Naive thymus-derived CD4-positive, alpha-beta T cell (primary cell): ENCODE results near the gene NTF3. TPM values are rescaled to one million over a fixed set of nuclear protein-coding genes. Genes with fewer than 3 reads are reported as not detected.

Experiments used
- ATAC-seq: fragments of 150-1000 bp; cut with Tn5 transposase; 2 replicates; pipeline ENCODE4 v1.10.0; 2021; ENCODE audit warnings: mild to moderate bottlenecking, moderate library complexity
- CTCF ChIA-PET: fragments of 350-600 bp; sonication (Branson Sonifier 250); formaldehyde crosslinking; loops from one replicate; lab custom pipeline; 2021; ENCODE audit warnings: antibody characterized with exemption; lab: Charles Lee
- POLR2A ChIA-PET: fragments of 350-600 bp; sonication (Branson Sonifier 250); formaldehyde crosslinking; loops from one replicate; lab custom pipeline; 2021; ENCODE audit warnings: antibody characterized with exemption, inconsistent platforms; lab: Charles Lee
- DNase-seq, 9 donors: peaks; one replicate each; pipeline versions ENCODE4 v3.0.0 to v3.0.0-alpha.2; 2020 to 2022; ENCODE audit warnings: mixed read lengths in 1 of 9
- H3K27ac ChIP-seq: one replicate; pipeline ENCODE4 v1.7.0; 2013; ENCODE audit warnings: mild to moderate bottlenecking, low read depth, low read length, moderate library complexity
- H3K27me3 ChIP-seq, 2 donors: one replicate each; pipeline ENCODE4 v1.7.0; 2013; ENCODE audit warnings: low read length in 2 of 2, mild to moderate bottlenecking in 2 of 2, moderate library complexity in 2 of 2; ENCODE audit not compliant: control insufficient read depth in 2 of 2, insufficient read depth in 2 of 2
- H3K36me3 ChIP-seq, 3 experiments: 1 replicate in 2 of 3; 2 replicates in 1 of 3; pipeline ENCODE4 v1.7.0; 2013; ENCODE audit warnings: low read length in 3 of 3, mild to moderate bottlenecking in 3 of 3, moderate library complexity in 1 of 3; ENCODE audit not compliant: insufficient read depth in 3 of 3, control insufficient read depth in 2 of 3
- H3K4me1 ChIP-seq, 2 donors: one replicate each; pipeline ENCODE4 v1.7.0; 2013; ENCODE audit warnings: low read length in 2 of 2, mild to moderate bottlenecking in 2 of 2, moderate library complexity in 1 of 2; ENCODE audit not compliant: control insufficient read depth in 2 of 2, insufficient read depth in 2 of 2
- H3K4me3 ChIP-seq: 2 replicates; pipeline ENCODE4 v1.7.0; 2013; ENCODE audit warnings: mild to moderate bottlenecking, low read length
- H3K9me3 ChIP-seq, 3 experiments: 1 replicate in 2 of 3; 2 replicates in 1 of 3; pipeline ENCODE4 v1.7.0; 2013; ENCODE audit warnings: low read length in 3 of 3; ENCODE audit not compliant: control insufficient read depth in 2 of 3
- H3K27ac Mint-ChIP-seq, 9 donors: one replicate each; pipeline ENCODE4 v1.8.0; 2020 to 2022; ENCODE audit warnings: mixed read lengths in 9 of 9, mild to moderate bottlenecking in 8 of 9, moderate library complexity in 5 of 9, inconsistent platforms in 2 of 9
- H3K27me3 Mint-ChIP-seq, 5 donors: one replicate each; pipeline ENCODE4 v1.8.0; 2021 to 2022; ENCODE audit warnings: mixed read lengths in 5 of 5, mild to moderate bottlenecking in 1 of 5
- H3K36me3 Mint-ChIP-seq, 5 donors: one replicate each; pipeline ENCODE4 v1.8.0; 2020 to 2022; ENCODE audit warnings: mixed read lengths in 5 of 5, mild to moderate bottlenecking in 3 of 5, inconsistent platforms in 1 of 5
- H3K4me1 Mint-ChIP-seq, 7 donors: one replicate each; pipeline ENCODE4 v1.8.0; 2020 to 2022; ENCODE audit warnings: mixed read lengths in 7 of 7, mild to moderate bottlenecking in 3 of 7, inconsistent platforms in 1 of 7
- H3K4me3 Mint-ChIP-seq, 10 donors: one replicate each; pipeline ENCODE4 v1.8.0; 2020 to 2022; ENCODE audit warnings: mild to moderate bottlenecking in 10 of 10, mixed read lengths in 10 of 10, moderate library complexity in 6 of 10, inconsistent platforms in 2 of 10
- H3K9me3 Mint-ChIP-seq, 11 donors: one replicate each; pipeline ENCODE4 v1.8.0; 2020 to 2022; ENCODE audit warnings: mixed read lengths in 11 of 11, mild to moderate bottlenecking in 4 of 11, inconsistent platforms in 1 of 11, moderate library complexity in 1 of 11
- intact Hi-C, 2 donors: fragments of 100-400 bp; cut with micrococcal nuclease; formaldehyde crosslinking; loops; one replicate each; pipeline ENCODE4 v1.15.1; 2023
- polyA plus RNA-seq, 2 donors: library from polyadenylated mRNA; unstranded; fragments of 300-500 nt; fragmentation: Illumina TruSeq; gene quantifications; one replicate each; pipeline ENCODE4 v1.2.3, GENCODE V29; 2021
- total RNA-seq, 6 experiments: library from RNA in 5 of 6; stranded (reverse) in 5 of 6; gene quantifications; 1 replicate in 5 of 6; 2 replicates in 1 of 6; pipeline ENCODE4 v1.2.3 and lab custom pipeline; 2021 to 2026

The NTF3 gene
- total and polyA plus RNA-seq, 7 experiments from 2014 or later: not detected

GRCh38 chr12:5447320-5447719 is 15.4 kb downstream of the NTF3 start:
- CTCF ChIA-PET: no interaction called here
- no peaks in the 10 kb centered on the region for H3K4me1 ChIP-seq
- Mint-ChIP-seq H3K9me3 (peaks cover 0 to 4% (median 0%) of the 10 kb centered on the region in 11 donors), H3K4me3 (no peak overlapping the region), H3K27ac (no peak overlapping the region), H3K36me3 (no peaks in the 10 kb centered on the region), H3K27me3 (peaks cover 7 to 19% (median 14%) of the 10 kb centered on the region in 5 donors), H3K4me1 (no peaks in the 10 kb centered on the region)
- no peak for DNase-seq
- intact Hi-C loops: no loop called here
- POLR2A ChIA-PET: no interaction called here
- no peaks in the 10 kb centered on the region for H3K27me3 ChIP-seq
- H3K9me3 ChIP-seq: no peaks in the 10 kb centered on the region
- H3K4me3 ChIP-seq: no peak overlapping the region
- no peaks in the 10 kb centered on the region for H3K36me3 ChIP-seq
- ATAC-seq: no peak
- no peak overlapping the region for H3K27ac ChIP-seq

DNA sequence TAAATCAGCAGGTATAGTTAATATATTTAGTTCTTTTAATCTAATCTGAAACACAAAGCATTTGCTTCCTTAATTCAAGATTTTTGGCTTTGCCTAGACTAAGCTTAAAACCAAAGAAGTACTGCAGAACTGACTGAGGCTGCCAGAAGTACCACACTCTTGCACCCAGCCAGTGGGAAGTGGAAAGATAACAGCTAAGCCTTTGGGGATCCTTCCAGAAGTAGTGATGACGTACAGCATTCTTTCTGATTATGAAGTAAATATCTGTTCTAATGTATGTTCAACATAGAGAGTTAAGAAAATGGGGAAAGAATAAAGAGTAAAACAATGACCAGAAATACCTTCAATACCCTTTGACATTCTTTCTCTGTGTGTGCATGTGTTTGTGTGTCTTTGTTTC is 19.3 kb downstream of the NTF3 start:
- Histone ChIP-seq H3K27ac (no peak overlapping the region), H3K4me3 (no peak overlapping the region), H3K4me1 (no peaks in the 10 kb centered on the region), H3K36me3 (no peaks in the 10 kb centered on the region), H3K27me3 (no peaks in the 10 kb centered on the region), H3K9me3 (no peaks in the 10 kb centered on the region)
- H3K4me3 Mint-ChIP-seq: no peak overlapping the region
- peaks cover 7 to 15% (median 14%) of the 10 kb centered on the region in 5 donors for H3K27me3 Mint-ChIP-seq
- CTCF ChIA-PET: no interaction called here
- ATAC-seq (no peak), DNase-seq (no peak)
- H3K27ac Mint-ChIP-seq: no peak overlapping the region
- intact Hi-C loops: no loop called here
- POLR2A ChIA-PET: no interaction called here
- H3K36me3 Mint-ChIP-seq: no peaks in the 10 kb centered on the region
- H3K9me3 Mint-ChIP-seq: peaks cover 0 to 6% (median 0%) of the 10 kb centered on the region in 11 donors
- H3K4me1 Mint-ChIP-seq: no peaks in the 10 kb centered on the region

DNA sequence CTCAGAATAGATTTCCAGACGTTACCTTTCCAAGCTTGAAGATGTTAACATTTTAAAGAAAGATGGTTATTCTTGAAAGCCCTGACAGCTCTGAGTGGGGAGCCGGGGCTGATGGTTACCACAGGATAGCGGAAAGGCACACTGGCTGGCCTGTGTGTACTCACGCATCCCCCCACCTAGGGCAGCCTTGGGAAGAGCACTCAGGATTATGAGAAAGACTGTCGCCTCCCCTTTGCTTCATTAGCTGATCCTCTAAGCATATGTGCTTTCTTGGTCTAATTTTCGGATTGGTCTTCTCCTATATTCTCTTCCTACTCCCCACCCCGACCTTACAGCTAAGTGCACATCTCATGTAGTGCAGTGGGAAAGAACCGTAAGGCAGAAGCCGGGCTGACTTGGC is 20.7 kb downstream of the NTF3 start:
- intact Hi-C loops: no loop called here
- Histone ChIP-seq H3K27me3 (no peaks in the 10 kb centered on the region), H3K4me1 (no peaks in the 10 kb centered on the region), H3K36me3 (no peaks in the 10 kb centered on the region), H3K27ac (no peak overlapping the region), H3K9me3 (no peaks in the 10 kb centered on the region), H3K4me3 (no peak overlapping the region)
- peaks cover 0 to 4% (median 0%) of the 10 kb centered on the region in 11 donors for H3K9me3 Mint-ChIP-seq
- peaks cover 3 to 10% (median 10%) of the 10 kb centered on the region in 7 donors for H3K4me1 Mint-ChIP-seq
- no peaks in the 10 kb centered on the region for H3K36me3 Mint-ChIP-seq
- H3K27ac Mint-ChIP-seq: no peak overlapping the region
- ATAC-seq (no peak), DNase-seq (no peak)
- ChIA-PET CTCF (no interaction called here), POLR2A (no interaction called here)
- no peak overlapping the region for H3K4me3 Mint-ChIP-seq
- peaks cover 7 to 15% (median 13%) of the 10 kb centered on the region in 5 donors for H3K27me3 Mint-ChIP-seq

- Mint-ChIP-seq H3K27me3 (peaks cover 7 to 15% (median 14%) of the 10 kb centered on the region in 5 donors), H3K9me3 (peaks cover 0 to 4% (median 0%) of the 10 kb centered on the region in 11 donors), H3K4me1 (peaks cover 3 to 17% (median 12%) of the 10 kb centered on the region in 7 donors), H3K27ac (no peak overlapping the region), H3K4me3 (no peak overlapping the region), H3K36me3 (no peaks in the 10 kb centered on the region)
- no peak overlapping the region for H3K27ac ChIP-seq
- H3K27me3 ChIP-seq: no peaks in the 10 kb centered on the region
- intact Hi-C loops: no loop called here
- H3K4me3 ChIP-seq: no peak overlapping the region
- ChIA-PET POLR2A (no interaction called here), CTCF (no interaction called here)
- no peaks in the 10 kb centered on the region for H3K36me3 ChIP-seq
- no peak for DNase-seq
- H3K9me3 ChIP-seq: no peaks in the 10 kb centered on the region
- H3K4me1 ChIP-seq: no peaks in the 10 kb centered on the region
- no peak for ATAC-seq
Observed at GRCh38 chr12:5453466-5453865, 21.6 kb downstream of the NTF3 start.

- H3K27ac Mint-ChIP-seq: no peak overlapping the region
- intact Hi-C loops: no loop called here
- peaks cover 3 to 15% (median 14%) of the 10 kb centered on the region in 5 donors for H3K27me3 Mint-ChIP-seq
- no peak overlapping the region for H3K4me3 Mint-ChIP-seq
- Histone ChIP-seq H3K9me3 (no peaks in the 10 kb centered on the region), H3K4me1 (no peaks in the 10 kb centered on the region), H3K4me3 (no peak overlapping the region), H3K27ac (no peak overlapping the region), H3K27me3 (no peaks in the 10 kb centered on the region), H3K36me3 (no peaks in the 10 kb centered on the region)
- H3K9me3 Mint-ChIP-seq: peaks cover 0 to 4% (median 0%) of the 10 kb centered on the region in 11 donors
- CTCF ChIA-PET: no interaction called here
- H3K36me3 Mint-ChIP-seq: no peaks in the 10 kb centered on the region
- POLR2A ChIA-PET: no interaction called here
- DNase-seq (no peak), ATAC-seq (no peak)
- peaks cover 5 to 17% (median 12%) of the 10 kb centered on the region in 7 donors for H3K4me1 Mint-ChIP-seq
Observed at GRCh38 chr12:5455045-5455444, 23.1 kb downstream of the NTF3 start.

DNA sequence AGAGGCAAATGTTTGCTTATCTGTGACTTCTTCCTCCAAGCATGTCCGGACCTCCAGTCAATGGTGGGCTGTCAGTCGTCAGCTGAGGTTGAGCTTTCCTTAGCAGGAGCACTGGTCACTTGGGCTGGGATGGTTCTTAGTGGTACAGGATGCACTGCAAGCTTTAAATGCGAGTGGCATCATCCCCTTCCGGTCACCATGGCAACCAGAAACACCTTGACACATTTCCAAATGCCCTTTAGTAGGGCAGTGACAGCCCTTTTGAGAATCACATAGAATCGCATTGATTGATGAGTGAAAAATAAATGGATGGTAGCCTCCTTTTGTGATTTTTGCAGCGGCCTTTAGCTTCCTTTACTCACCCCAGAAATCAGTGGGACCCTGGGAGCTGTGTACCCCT is 24.1 kb downstream of the NTF3 start:
- Histone ChIP-seq H3K4me3 (no peak overlapping the region), H3K27ac (no peak overlapping the region), H3K36me3 (no peaks in the 10 kb centered on the region), H3K9me3 (no peaks in the 10 kb centered on the region), H3K27me3 (no peaks in the 10 kb centered on the region), H3K4me1 (no peaks in the 10 kb centered on the region)
- H3K9me3 Mint-ChIP-seq: peaks cover 0 to 3% (median 0%) of the 10 kb centered on the region in 11 donors
- no peak overlapping the region for H3K27ac Mint-ChIP-seq
- H3K4me3 Mint-ChIP-seq: no peak overlapping the region
- ChIA-PET CTCF (interaction anchor here (0.6 kb wide), 1 partner anchor 68 kb away, joined by 3 read pairs; no protein-coding TSS in a partner anchor), POLR2A (no interaction called here)
- ATAC-seq (no peak), DNase-seq (no peak)
- peaks cover 0 to 15% (median 13%) of the 10 kb centered on the region in 5 donors for H3K27me3 Mint-ChIP-seq
- no peaks in the 10 kb centered on the region for H3K36me3 Mint-ChIP-seq
- H3K4me1 Mint-ChIP-seq: peaks cover 5 to 17% (median 12%) of the 10 kb centered on the region in 7 donors
- intact Hi-C loops: no loop called here

DNA sequence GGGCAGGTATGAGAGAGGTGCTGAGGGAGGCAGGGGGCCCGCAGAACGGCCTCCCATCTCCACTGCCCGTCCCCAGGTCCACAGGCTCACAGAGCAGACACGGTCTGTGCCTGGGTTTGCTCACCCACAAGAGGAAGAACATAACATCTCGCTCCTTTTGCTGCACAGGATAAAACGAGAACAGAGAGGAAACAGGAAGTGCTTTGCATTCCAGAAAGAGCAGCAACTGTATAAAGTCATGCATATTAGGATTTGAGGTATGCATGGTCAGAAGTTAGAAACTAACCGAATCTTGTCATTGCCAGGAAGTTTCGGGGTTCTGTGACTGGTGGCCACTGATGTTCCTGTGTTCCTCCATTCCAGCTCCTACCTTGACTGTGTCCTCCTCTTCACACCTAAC is 25.0 kb downstream of the NTF3 start:
- ATAC-seq (peak; percentile 33), DNase-seq (no peak)
- H3K27me3 ChIP-seq: no peaks in the 10 kb centered on the region
- no peaks in the 10 kb centered on the region for H3K36me3 Mint-ChIP-seq
- peaks cover 0 to 15% (median 7%) of the 10 kb centered on the region in 5 donors for H3K27me3 Mint-ChIP-seq
- no peaks in the 10 kb centered on the region for H3K4me1 ChIP-seq
- H3K9me3 Mint-ChIP-seq: peaks cover 0 to 2% (median 0%) of the 10 kb centered on the region in 11 donors
- H3K27ac ChIP-seq: no peak overlapping the region
- H3K4me3 Mint-ChIP-seq: peak overlapping the region in 2 of 10 donors; percentile 42 to 49
- CTCF ChIA-PET: no interaction called here
- intact Hi-C loops: no loop called here
- H3K36me3 ChIP-seq: no peaks in the 10 kb centered on the region
- H3K4me1 Mint-ChIP-seq: peaks cover 5 to 17% (median 12%) of the 10 kb centered on the region in 7 donors
- H3K9me3 ChIP-seq: no peaks in the 10 kb centered on the region
- peak overlapping the region in 2 of 9 donors; percentile 58 to 86 for H3K27ac Mint-ChIP-seq
- no peak overlapping the region for H3K4me3 ChIP-seq
- POLR2A ChIA-PET: no interaction called here
